GM15510 (cell line): Measurements from ENCODE around the gene POLDIP2.

Experiments used
- POLR2A ChIP-seq: IDR thresholded peaks from 3 replicates; pipeline ENCODE4 v1.6.1; 2011; ENCODE audit warnings: borderline replicate concordance; ENCODE audit not compliant: insufficient read length; ENCODE audit errors: extremely low read depth

Gene POLDIP2

DNA sequence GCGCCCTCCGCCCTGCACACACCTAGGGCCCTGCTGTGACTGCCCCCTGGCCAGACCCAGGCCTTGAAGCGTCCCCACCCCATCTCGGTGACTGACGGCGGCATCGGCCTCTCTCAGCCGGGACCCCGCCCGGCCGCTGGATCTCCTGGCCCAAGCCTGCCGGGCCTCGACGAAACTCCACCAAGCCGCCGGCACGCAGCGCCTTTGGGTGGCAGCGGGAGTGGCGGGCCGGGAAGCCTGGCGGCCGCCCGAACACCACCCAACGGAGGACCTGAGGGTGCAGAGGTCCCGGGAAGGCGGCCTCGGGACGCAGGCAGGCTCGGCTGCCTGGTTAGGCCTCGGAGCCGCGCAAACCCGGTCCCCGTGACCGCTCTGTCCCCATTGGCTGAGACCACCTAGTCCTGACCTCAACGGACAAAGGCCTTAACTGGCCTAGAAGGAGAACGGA lies 50.3 kb downstream of the POLDIP2 start:
- no peak for TF ChIP-seq POLR2A

DNA sequence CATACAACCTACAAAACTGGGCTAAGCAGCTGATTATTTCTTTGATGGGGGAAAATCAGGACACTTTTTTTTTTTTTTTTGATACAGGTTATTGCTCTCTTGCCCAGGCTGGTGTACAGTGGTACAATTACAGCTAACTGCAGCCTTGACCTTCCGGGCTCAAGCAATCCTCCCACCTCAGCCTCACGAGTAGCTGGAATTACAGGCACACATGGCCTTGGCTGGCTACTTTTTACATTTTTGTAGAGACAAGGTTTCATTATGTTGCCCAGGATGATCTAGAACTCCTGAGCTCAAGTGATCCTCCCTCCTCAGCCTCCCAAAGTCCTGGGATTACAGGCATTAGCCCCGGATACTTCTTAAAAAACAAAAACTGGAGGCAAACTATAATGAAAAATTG lies 58.9 kb downstream of the POLDIP2 start:
- TF ChIP-seq POLR2A: no peak
